WTC11 (cell line): ENCODE data around the gene NUP85. TPM values are rescaled to one million over a fixed set of nuclear protein-coding genes. Genes with fewer than 3 reads are reported as not detected.

Source experiments
- ATAC-seq: fragments of 200-7000 bp; cut with Tn5 transposase; 2 replicates; pipeline ENCODE4 v1.10.0; 2021; ENCODE audit warnings: mild to moderate bottlenecking, moderate library complexity
- CTCF ChIA-PET: fragments of 300-600 bp; sonication (Branson Sonifier 250); formaldehyde crosslinking; loops from one replicate; lab custom pipeline; 2021; ENCODE audit warnings: antibody characterized with exemption; lab: Charles Lee
- POLR2A ChIA-PET: fragments of 350-600 bp; sonication (Branson Sonifier 250); formaldehyde crosslinking; loops from one replicate; lab custom pipeline; 2021; ENCODE audit warnings: antibody characterized with exemption; lab: Charles Lee
- DNase-seq: peaks from one replicate; pipeline ENCODE4 v3.0.0; 2021; ENCODE audit warnings: low spot score
- H3K27ac Mint-ChIP-seq: 2 replicates; pipeline ENCODE4 v1.8.0; 2021; ENCODE audit warnings: mixed read lengths
- H3K27me3 Mint-ChIP-seq: 2 replicates; pipeline ENCODE4 v1.8.0; 2021; ENCODE audit warnings: low read depth, mild to moderate bottlenecking, moderate library complexity, mixed read lengths
- H3K36me3 Mint-ChIP-seq: 2 replicates; pipeline ENCODE4 v1.8.0; 2021; ENCODE audit warnings: mixed read lengths
- H3K4me1 Mint-ChIP-seq: 2 replicates; pipeline ENCODE4 v1.8.0; 2022; ENCODE audit warnings: mixed read lengths
- H3K4me3 Mint-ChIP-seq: 2 replicates; pipeline ENCODE4 v1.8.0; 2021; ENCODE audit warnings: mild to moderate bottlenecking, moderate library complexity, mixed read lengths
- H3K9me3 Mint-ChIP-seq: 2 replicates; pipeline ENCODE4 v1.8.0; 2021; ENCODE audit warnings: mixed read lengths
- CTCF ChIP-seq: fragments of 200-600 bp; IDR thresholded peaks from 2 replicates; pipeline ENCODE4 v1.8.0; 2022; ENCODE audit warnings: antibody characterized with exemption
- ETV6 ChIP-seq: sonication (generic); formaldehyde crosslinking; IDR thresholded peaks from 2 replicates; pipeline ENCODE4 v1.8.1; 2022; ENCODE audit warnings: mild to moderate bottlenecking, missing genetic modification reagents
- FOXP1 ChIP-seq: sonication (generic); formaldehyde crosslinking; IDR thresholded peaks from 2 replicates; pipeline ENCODE4 v1.8.0; 2022; ENCODE audit warnings: missing genetic modification reagents, mild to moderate bottlenecking, moderate library complexity, borderline replicate concordance
- GABPB1 ChIP-seq: sonication (generic); formaldehyde crosslinking; IDR thresholded peaks from 2 replicates; pipeline ENCODE4 v1.8.1; 2023; ENCODE audit warnings: mild to moderate bottlenecking, missing genetic modification reagents
- IRF2 ChIP-seq: sonication (generic); formaldehyde crosslinking; IDR thresholded peaks from 2 replicates; pipeline ENCODE4 v1.8.0; 2022; ENCODE audit warnings: low read depth, missing genetic modification reagents, borderline replicate concordance
- MXD4 ChIP-seq: fragments of 250-450 bp; sonication (Bioruptor Pico); IDR thresholded peaks from 2 replicates; pipeline ENCODE4 v1.8.0; 2021; ENCODE audit warnings: mild to moderate bottlenecking, moderate library complexity, borderline replicate concordance
- NFYB ChIP-seq: sonication (generic); formaldehyde crosslinking; conservative IDR thresholded peaks from 2 replicates; pipeline ENCODE4 v1.8.0; 2022; ENCODE audit warnings: low read depth, missing genetic modification reagents
- SMAD3 ChIP-seq: sonication (generic); formaldehyde crosslinking; IDR thresholded peaks from 2 replicates; pipeline ENCODE4 v1.8.0; 2022; ENCODE audit warnings: missing genetic modification reagents, mild to moderate bottlenecking, borderline replicate concordance
- ZBTB21 ChIP-seq: sonication (generic); formaldehyde crosslinking; IDR thresholded peaks from 2 replicates; pipeline ENCODE4 v1.8.1; 2023; ENCODE audit warnings: mild to moderate bottlenecking, missing genetic modification reagents, borderline replicate concordance
- ZNF396 ChIP-seq: fragments of 250-450 bp; sonication (Bioruptor Pico); IDR thresholded peaks from 2 replicates; pipeline ENCODE4 v1.8.0; 2021; ENCODE audit warnings: mild to moderate bottlenecking, moderate library complexity, borderline replicate concordance
- ZNF532 ChIP-seq: fragments of 250-450 bp; sonication (Bioruptor Pico); IDR thresholded peaks from 2 replicates; pipeline ENCODE4 v1.9.0; 2021; ENCODE audit warnings: mild to moderate bottlenecking, borderline replicate concordance
- total RNA-seq: library from RNA; stranded (reverse); gene quantifications from 3 replicates; pipeline ENCODE4 v1.2.3, GENCODE V29; 2021
- TF ChIP-seq, protein P1 (sequence below): sonication (generic); formaldehyde crosslinking; IDR thresholded peaks from 2 replicates; pipeline ENCODE4 v1.8.0; 2023; ENCODE audit warnings: missing genetic modification reagents, mild to moderate bottlenecking, borderline replicate concordance
- TF ChIP-seq, protein P2 (sequence below): sonication (generic); formaldehyde crosslinking; IDR thresholded peaks from 2 replicates; pipeline ENCODE4 v1.8.1; 2022; ENCODE audit warnings: mild to moderate bottlenecking, moderate library complexity, missing genetic modification reagents

The NUP85 gene
- total RNA-seq, 1 experiment from 2014 or later: 109 TPM

DNA sequence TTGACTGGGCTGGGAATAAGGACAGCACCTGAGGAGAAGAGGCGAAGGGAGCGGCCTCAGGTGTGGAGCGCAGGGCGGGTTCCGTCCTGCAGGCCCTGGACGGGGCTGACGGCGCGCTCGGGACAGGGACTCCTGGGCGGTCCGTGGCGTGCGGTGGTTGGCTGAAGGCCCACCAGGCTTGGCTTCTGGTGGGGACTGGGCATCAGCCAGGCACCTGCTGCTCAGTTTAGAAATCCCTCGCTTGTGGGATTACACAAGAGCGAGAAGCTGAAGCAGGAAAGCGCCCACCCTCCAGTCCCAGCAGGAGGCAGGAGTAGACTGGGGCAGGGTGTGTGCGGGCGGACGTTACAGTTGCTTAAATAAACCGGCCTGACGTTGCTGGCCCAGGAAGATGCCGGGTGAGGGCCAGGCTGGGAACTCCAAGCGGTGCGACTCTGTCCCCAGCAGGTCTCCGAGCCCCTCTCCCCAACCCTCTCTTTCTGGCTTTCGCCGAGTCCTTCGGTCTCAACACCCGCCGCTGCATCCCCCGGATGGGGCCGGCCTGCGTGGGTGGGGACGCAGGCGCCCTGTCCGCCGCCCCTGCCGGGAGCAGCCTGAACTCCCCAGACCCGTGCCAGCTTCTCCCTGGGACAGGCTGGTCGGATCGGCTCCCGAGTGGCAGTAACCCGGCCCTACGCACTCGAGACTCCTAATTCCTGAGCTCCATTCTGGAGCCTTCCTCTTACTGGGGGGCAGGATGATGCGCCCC lies 64.9 kb downstream of the NUP85 start:
- H3K27me3 Mint-ChIP-seq: no peaks in the 10 kb centered on the region
- POLR2A ChIA-PET: interaction anchor here (0.6 to 3.1 kb wide), 6 partner anchors 9 to 136 kb away, joined by 3 to 24 read pairs (median 4); partner anchors contain the start of genes GGA3, MRPS7 and SLC25A19
- ATAC-seq (peak; percentile 41), DNase-seq (peak; percentile 66)
- peaks cover 19% of the 10 kb centered on the region for H3K4me1 Mint-ChIP-seq
- CTCF ChIA-PET: interaction anchor here (0.5 to 8.7 kb wide), 112 partner anchors 9 to 1240 kb away, joined by 3 to 155 read pairs (median 4); partner anchors contain the start of genes ARMC7, ATP5PD, CDR2L and GALK1
- peaks cover 29% of the 10 kb centered on the region for H3K36me3 Mint-ChIP-seq
- TF ChIP-seq FOXP1 (CRISPR knock-in tag) (0 out of 2 replicates have a peak, but pooled peaks have one; percentile 8), GABPB1 (CRISPR knock-in tag) (0 out of 2 replicates have a peak, but pooled peaks have one; percentile 45), ZNF396 (CRISPR knock-in tag) (no peak), CTCF (no peak)
- TF ChIP-seq, protein P1, sequence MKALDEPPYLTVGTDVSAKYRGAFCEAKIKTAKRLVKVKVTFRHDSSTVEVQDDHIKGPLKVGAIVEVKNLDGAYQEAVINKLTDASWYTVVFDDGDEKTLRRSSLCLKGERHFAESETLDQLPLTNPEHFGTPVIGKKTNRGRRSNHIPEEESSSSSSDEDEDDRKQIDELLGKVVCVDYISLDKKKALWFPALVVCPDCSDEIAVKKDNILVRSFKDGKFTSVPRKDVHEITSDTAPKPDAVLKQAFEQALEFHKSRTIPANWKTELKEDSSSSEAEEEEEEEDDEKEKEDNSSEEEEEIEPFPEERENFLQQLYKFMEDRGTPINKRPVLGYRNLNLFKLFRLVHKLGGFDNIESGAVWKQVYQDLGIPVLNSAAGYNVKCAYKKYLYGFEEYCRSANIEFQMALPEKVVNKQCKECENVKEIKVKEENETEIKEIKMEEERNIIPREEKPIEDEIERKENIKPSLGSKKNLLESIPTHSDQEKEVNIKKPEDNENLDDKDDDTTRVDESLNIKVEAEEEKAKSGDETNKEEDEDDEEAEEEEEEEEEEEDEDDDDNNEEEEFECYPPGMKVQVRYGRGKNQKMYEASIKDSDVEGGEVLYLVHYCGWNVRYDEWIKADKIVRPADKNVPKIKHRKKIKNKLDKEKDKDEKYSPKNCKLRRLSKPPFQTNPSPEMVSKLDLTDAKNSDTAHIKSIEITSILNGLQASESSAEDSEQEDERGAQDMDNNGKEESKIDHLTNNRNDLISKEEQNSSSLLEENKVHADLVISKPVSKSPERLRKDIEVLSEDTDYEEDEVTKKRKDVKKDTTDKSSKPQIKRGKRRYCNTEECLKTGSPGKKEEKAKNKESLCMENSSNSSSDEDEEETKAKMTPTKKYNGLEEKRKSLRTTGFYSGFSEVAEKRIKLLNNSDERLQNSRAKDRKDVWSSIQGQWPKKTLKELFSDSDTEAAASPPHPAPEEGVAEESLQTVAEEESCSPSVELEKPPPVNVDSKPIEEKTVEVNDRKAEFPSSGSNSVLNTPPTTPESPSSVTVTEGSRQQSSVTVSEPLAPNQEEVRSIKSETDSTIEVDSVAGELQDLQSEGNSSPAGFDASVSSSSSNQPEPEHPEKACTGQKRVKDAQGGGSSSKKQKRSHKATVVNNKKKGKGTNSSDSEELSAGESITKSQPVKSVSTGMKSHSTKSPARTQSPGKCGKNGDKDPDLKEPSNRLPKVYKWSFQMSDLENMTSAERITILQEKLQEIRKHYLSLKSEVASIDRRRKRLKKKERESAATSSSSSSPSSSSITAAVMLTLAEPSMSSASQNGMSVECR (CRISPR knock-in tag): peak; percentile 65; the same call in 1 of the 2 replicates
- TF ChIP-seq, protein P2, sequence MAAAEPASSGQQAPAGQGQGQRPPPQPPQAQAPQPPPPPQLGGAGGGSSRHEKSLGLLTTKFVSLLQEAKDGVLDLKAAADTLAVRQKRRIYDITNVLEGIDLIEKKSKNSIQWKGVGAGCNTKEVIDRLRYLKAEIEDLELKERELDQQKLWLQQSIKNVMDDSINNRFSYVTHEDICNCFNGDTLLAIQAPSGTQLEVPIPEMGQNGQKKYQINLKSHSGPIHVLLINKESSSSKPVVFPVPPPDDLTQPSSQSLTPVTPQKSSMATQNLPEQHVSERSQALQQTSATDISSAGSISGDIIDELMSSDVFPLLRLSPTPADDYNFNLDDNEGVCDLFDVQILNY (CRISPR knock-in tag): peak; percentile 18; the same call in 1 of the 2 replicates
- peak overlapping the region; percentile 88 for H3K27ac Mint-ChIP-seq
- peak overlapping the region; percentile 83 for H3K4me3 Mint-ChIP-seq
- H3K9me3 Mint-ChIP-seq: no peaks in the 10 kb centered on the region

GRCh38 chr17:75270966-75271232 lies 65.4 kb downstream of the NUP85 start, which contains the start of gene MIF4GD:
Gene MIF4GD (minus strand): TSS chr17:75271231. CDS start chr17:75270195, 1,036 bp downstream.
- Mint-ChIP-seq H3K36me3 (peaks cover 25% of the 10 kb centered on the region), H3K4me1 (peaks cover 19% of the 10 kb centered on the region), H3K27ac (peak within 1 kb of the TSS; percentile 88), H3K27me3 (no peaks in the 10 kb centered on the region), H3K4me3 (peak within 1 kb of the TSS; percentile 83), H3K9me3 (no peaks in the 10 kb centered on the region)
- ChIA-PET POLR2A (interaction anchor here (0.6 to 3.1 kb wide), 5 partner anchors 9 to 135 kb away, joined by 3 to 24 read pairs (median 4); partner anchors contain the start of genes GGA3, MRPS7 and SLC25A19), CTCF (interaction anchor here (0.5 to 8.7 kb wide), 105 partner anchors 8 to 1239 kb away, joined by 3 to 155 read pairs (median 4); partner anchors contain the start of genes ARMC7, ATP5PD, CDR2L and GALK1)
- 0 out of 2 replicates have a peak, but pooled peaks have one; percentile 1 for ATAC-seq
- 0 out of 2 replicates have a peak, but pooled peaks have one; percentile 10 for TF ChIP-seq IRF2 (CRISPR knock-in tag)
- TF ChIP-seq ZNF532: 0 out of 2 replicates have a peak, but pooled peaks have one; percentile 27
- no peak for TF ChIP-seq MXD4 (CRISPR knock-in tag)
- 0 out of 2 replicates have a peak, but pooled peaks have one; percentile 9 for TF ChIP-seq ETV6 (CRISPR knock-in tag)
- TF ChIP-seq SMAD3: no peak
- TF ChIP-seq ZBTB21 (CRISPR knock-in tag): no peak
- TF ChIP-seq, protein P1 (CRISPR knock-in tag): 0 out of 2 replicates have a peak, but pooled peaks have one; percentile 1
- no peak for TF ChIP-seq NFYB
- no peak for DNase-seq
